ENCODE results near the gene FGGY. TPM values are rescaled to one million over a fixed set of nuclear protein-coding genes. Genes with fewer than 3 reads are reported as not detected.

FGGY gene
- total and polyA plus RNA-seq, 11 donors: 7.2 to 42.9 (median 32.0) TPM

- intact Hi-C loops (cut with DNase I): no loop called here
- Histone ChIP-seq H3K9me3 (no peaks in the 10 kb centered on the region), H3K4me3 (no peak overlapping the region), H3K27ac (no peak overlapping the region), H3K4me1 (peaks cover 0 to 9% (median 0%) of the 10 kb centered on the region in 12 donors), H3K27me3 (no peaks in the 10 kb centered on the region), H3K36me3 (no peaks in the 10 kb centered on the region)
- TF ChIP-seq POLR2A (IDR thresholded peaks at IDR 0.05): no peak
- TF ChIP-seq CTCF (IDR thresholded peaks at IDR 0.05): no peak
- WGBS, 4 donors: 91 to 96% (median 95%) methylated on average over 1 of the region's 1 CpG
- ATAC-seq: no peak
- no peak for DNase-seq
Measured at GRCh38 chr1:59413327-59413720, 116.4 kb downstream of the FGGY start.

- peak in 1 of 4 donors; percentile 9 for ATAC-seq
- H3K4me3 ChIP-seq: no peak overlapping the region
- peaks cover 0 to 8% (median 3%) of the 10 kb centered on the region in 12 donors for H3K4me1 ChIP-seq
- TF ChIP-seq CTCF (IDR thresholded peaks at IDR 0.05) (no peak), POLR2A (IDR thresholded peaks at IDR 0.05) (no peak)
- no peaks in the 10 kb centered on the region for H3K27me3 ChIP-seq
- no peak overlapping the region for H3K27ac ChIP-seq
- H3K9me3 ChIP-seq: no peaks in the 10 kb centered on the region
- intact Hi-C loops (cut with DNase I): no loop called here
- WGBS, 4 donors: 93 to 98% (median 95%) methylated on average over 6 of the region's 6 CpGs
- peak in 1 of 5 donors; percentile 16 for DNase-seq
- H3K36me3 ChIP-seq: no peaks in the 10 kb centered on the region
Measured at GRCh38 chr1:59414406-59415133, 117.7 kb downstream of the FGGY start.

- no peak overlapping the region for H3K27ac ChIP-seq
- peaks cover 0 to 10% (median 2%) of the 10 kb centered on the region in 12 donors for H3K4me1 ChIP-seq
- TF ChIP-seq POLR2A (IDR thresholded peaks at IDR 0.05): no peak
- TF ChIP-seq CTCF (IDR thresholded peaks at IDR 0.05): no peak
- no peak for ATAC-seq
- no peaks in the 10 kb centered on the region for H3K36me3 ChIP-seq
- WGBS, 4 donors: 97 to 99% (median 98%) methylated on average over 5 of the region's 5 CpGs
- intact Hi-C loops (cut with DNase I): no loop called here
- no peaks in the 10 kb centered on the region for H3K27me3 ChIP-seq
- H3K4me3 ChIP-seq: no peak overlapping the region
- DNase-seq: no peak
- no peaks in the 10 kb centered on the region for H3K9me3 ChIP-seq
Measured at GRCh38 chr1:59415286-59415850, 118.5 kb downstream of the FGGY start.

- no peak overlapping the region for H3K27ac ChIP-seq
- DNase-seq: no peak
- H3K9me3 ChIP-seq: no peaks in the 10 kb centered on the region
- no peaks in the 10 kb centered on the region for H3K36me3 ChIP-seq
- no peak overlapping the region for H3K4me3 ChIP-seq
- H3K27me3 ChIP-seq: no peaks in the 10 kb centered on the region
- no peak for ATAC-seq
- TF ChIP-seq CTCF (IDR thresholded peaks at IDR 0.05): no peak
- no peak for TF ChIP-seq POLR2A (IDR thresholded peaks at IDR 0.05)
- intact Hi-C loops (cut with DNase I): no loop called here
- H3K4me1 ChIP-seq: peaks cover 0 to 10% (median 2%) of the 10 kb centered on the region in 12 donors
Measured at GRCh38 chr1:59415881-59416280, 119.0 kb downstream of the FGGY start.
